ENCODE data around the gene TNFSF12.

Gene TNFSF12

GRCh38 chr17:7513850-7514419 lies 34.9 kb upstream of the TNFSF12 start:
- ChIA-PET CTCF (interaction anchor here (0.8 to 3.8 kb wide), 5 partner anchors 11 to 77 kb away, joined by 5 to 19 read pairs (median 8); partner anchors contain the start of genes SENP3 and TNFSF13), POLR2A (ENCODE audit: low non-redundant PET) (no interaction called here)
- peak overlapping the region; percentile 48 for H3K27ac ChIP-seq
- DNase-seq (ENCODE audit: low spot score) = no peak
- TF ChIP-seq CTCF (conservative IDR thresholded peaks at IDR 0.05; ENCODE audit: low read depth) = no peak

DNA sequence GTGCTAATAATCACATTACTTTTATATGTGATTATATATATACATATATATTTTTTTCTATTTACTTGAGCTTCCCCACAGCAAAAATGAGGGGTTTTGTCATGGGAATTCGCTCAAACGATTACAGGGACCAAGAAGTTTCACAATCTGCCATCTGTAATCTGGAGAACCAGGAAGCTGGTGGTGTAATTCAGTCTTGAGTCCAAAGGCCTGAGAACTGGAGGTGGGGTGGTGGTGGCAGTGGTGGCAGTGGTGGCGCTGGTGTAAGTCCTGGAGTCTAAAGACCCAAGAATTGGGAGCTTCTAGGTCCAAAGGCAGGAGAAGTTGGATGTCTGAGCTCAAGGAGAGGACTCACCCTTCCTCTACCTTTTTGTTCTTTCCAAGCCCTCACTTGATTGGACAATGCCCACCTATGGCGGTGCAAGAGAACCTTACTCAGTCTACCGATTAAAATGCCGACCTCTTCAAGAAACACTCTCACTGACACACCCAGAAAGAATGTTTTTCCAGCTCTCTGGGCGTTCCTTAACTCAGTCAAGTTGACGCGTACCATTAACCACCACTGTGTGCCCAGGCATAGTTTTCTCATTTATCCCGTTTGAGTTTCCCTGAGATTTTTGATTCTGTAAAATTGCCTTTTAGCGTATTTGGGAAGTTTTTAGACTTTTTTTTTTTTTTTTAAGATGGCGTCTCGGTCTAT lies 32.8 kb upstream of the TNFSF12 start:
- no peak for DNase-seq (ENCODE audit: low spot score)
- no peak for TF ChIP-seq CTCF (conservative IDR thresholded peaks at IDR 0.05; ENCODE audit: low read depth)
- H3K27ac ChIP-seq = no peak overlapping the region
- ChIA-PET CTCF (interaction anchor here (1.8 to 3.8 kb wide), 2 partner anchors 42 to 44 kb away, joined by 13 to 14 read pairs; partner anchors contain the start of gene TNFSF13), POLR2A (ENCODE audit: low non-redundant PET) (interaction anchor here (0.7 kb wide), 2 partner anchors 44 to 170 kb away, joined by 3 to 5 read pairs; no protein-coding TSS in a partner anchor)

DNA sequence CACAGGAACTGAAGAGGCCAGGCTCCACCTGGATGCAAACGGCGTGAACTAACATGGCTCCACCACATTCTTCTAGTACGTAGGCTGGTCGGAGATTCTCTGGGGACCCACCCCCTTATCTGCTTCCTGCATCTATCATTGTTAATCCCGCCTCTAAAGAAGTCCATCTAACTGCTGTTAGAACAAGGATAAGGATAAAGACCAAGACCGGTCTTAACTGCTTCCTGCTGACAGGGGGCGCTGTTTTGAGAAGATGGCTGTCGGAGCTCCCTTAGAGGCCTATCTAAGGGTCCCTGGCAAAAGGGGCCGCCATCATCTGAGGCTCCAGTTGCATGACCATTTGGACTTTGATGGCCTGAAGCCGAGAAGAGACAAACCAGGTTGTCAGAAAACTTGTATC lies 25.8 kb upstream of the TNFSF12 start:
- no peak; the same call in 1 of the 2 replicates for TF ChIP-seq CTCF (conservative IDR thresholded peaks at IDR 0.05; ENCODE audit: low read depth)

DNA sequence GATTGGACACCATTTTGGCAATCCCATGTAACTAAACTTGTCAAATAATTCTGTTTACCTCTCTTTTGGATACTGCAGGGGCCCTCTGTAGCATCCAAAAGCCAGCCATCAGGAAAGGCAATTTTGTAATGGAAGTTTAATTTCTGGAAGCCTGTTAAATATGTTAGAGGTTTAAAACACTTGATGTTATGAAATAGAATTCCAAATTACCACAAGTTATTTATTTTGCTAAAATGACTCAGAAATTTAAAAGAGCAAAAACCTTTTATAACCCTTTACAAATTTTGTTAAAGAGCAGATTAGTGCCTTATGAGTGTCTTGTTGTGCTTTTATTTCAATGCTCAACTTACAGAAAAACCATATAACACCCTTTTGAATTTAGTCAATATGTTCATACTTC lies 20.0 kb upstream of the TNFSF12 start:
- POLR2A ChIA-PET (ENCODE audit: low non-redundant PET) = no interaction called here
- CTCF ChIA-PET = no interaction called here
- TF ChIP-seq CTCF (conservative IDR thresholded peaks at IDR 0.05; ENCODE audit: low read depth) = no peak
- H3K27ac ChIP-seq = no peak overlapping the region
- DNase-seq (ENCODE audit: low spot score) = no peak

More for the DNA sequence above, 25.8 kb upstream of the TNFSF12 start:
- DNase-seq (ENCODE audit: low spot score) = no peak
- CTCF ChIA-PET = interaction anchor here (0.5 to 0.9 kb wide), 3 partner anchors 11 to 25 kb away, joined by 4 to 6 read pairs (median 4); no protein-coding TSS in a partner anchor
- H3K27ac ChIP-seq = no peak overlapping the region
- POLR2A ChIA-PET (ENCODE audit: low non-redundant PET) = no interaction called here

DNA sequence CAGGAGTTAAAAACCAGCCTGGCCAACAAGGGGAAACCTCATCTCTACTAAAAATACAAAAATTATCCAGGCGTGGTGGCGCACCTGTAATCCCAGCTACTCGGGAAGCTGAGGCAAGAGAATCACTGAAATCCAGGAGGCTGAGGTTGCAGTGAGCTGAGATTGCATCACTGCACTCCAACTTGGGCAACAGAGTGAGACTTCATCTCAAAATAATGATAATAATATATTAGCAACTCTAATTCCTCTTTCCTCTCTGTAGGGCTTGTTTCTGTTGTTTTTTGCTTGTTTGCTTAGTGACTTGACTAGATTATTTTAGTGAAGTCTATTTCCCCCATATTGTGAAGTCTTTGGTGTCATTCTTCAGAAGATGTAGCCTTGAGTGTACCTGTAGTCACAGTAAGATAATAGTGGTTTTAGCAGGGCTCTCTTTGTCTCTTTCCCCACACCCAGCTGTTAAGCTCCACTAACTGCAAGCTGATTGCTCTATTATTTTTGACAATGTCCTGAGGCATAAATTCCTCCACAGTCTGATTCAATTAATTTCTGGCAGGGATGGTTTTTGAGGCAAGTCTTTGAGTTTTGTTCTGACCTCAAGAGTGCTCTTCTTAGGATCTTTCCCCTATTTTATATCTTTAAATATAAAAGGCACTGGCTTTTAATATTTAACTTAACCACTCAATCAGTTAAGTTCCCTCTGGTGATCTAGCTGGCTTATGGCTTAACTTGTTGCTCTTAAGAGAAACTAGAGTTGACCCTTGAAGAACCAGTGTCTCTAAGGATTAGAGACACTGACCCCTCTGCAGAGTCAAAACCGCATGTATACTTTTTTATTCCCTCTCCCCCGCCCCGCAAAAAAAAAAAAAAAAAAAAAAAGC lies 18.6 kb upstream of the TNFSF12 start:
- no peak for TF ChIP-seq CTCF (conservative IDR thresholded peaks at IDR 0.05; ENCODE audit: low read depth)
- ChIA-PET CTCF (interaction anchor here (0.6 to 0.7 kb wide), 2 partner anchors 177 to 674 kb away, joined by 4 read pairs; no protein-coding TSS in a partner anchor), POLR2A (ENCODE audit: low non-redundant PET) (no interaction called here)
- no peak overlapping the region for H3K27ac ChIP-seq
- DNase-seq (ENCODE audit: low spot score) = no peak

GRCh38 chr17:7538050-7538449 lies 10.8 kb upstream of the TNFSF12 start:
- DNase-seq (ENCODE audit: low spot score) = no peak
- ChIA-PET POLR2A (ENCODE audit: low non-redundant PET) (no interaction called here), CTCF (no interaction called here)
- TF ChIP-seq CTCF (conservative IDR thresholded peaks at IDR 0.05; ENCODE audit: low read depth) = no peak
- no peak overlapping the region for H3K27ac ChIP-seq

Data from RWPE1 (cell line).